Measurements from ENCODE around the gene ZBTB20. TPM values are rescaled to one million over a fixed set of nuclear protein-coding genes. Genes with fewer than 3 reads are reported as not detected.

ZBTB20 gene
- total RNA-seq, 2 experiments from 2014 or later, result 2.5 to 3.2 TPM

DNA sequence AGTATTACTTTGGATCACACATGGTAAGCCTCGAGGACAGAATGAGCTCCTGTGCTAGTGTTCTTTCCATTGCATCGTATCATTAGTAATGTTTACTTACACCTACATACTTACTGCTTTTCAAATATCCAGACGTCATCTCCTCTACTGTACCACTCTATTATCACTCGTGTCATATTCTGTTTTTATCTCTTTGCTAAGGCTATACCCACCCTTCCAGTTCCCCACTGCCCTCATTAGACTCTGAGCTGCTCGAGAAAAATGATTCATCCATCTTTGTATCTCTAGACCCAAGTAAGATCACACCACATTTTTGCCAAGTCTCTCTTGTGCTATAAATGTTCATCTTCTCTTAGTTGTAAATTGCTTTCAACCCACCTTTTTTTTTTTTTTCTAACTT lies 607.6 kb downstream of the ZBTB20 start:
- ChIA-PET CTCF (no interaction called here), POLR2A (no interaction called here)

DNA sequence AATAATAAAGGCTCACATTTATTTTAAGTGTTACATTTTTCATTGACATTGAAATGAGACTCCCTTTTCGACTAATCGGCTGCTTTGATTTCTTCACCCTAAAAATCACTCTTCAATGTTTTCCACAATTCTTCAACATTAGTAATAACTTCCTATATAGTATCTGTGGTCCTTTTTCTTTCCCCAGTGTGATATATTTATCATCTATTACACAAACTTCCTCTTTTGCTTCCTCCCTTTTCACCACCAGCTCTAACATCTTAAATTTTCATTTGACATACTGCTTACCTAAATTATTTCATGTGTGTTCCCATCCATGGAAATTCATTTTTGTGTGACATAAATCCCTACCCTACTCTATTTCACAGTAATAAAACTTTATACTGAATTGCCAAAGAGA lies 608.9 kb downstream of the ZBTB20 start:
- ChIA-PET POLR2A (no interaction called here), CTCF (no interaction called here)

DNA sequence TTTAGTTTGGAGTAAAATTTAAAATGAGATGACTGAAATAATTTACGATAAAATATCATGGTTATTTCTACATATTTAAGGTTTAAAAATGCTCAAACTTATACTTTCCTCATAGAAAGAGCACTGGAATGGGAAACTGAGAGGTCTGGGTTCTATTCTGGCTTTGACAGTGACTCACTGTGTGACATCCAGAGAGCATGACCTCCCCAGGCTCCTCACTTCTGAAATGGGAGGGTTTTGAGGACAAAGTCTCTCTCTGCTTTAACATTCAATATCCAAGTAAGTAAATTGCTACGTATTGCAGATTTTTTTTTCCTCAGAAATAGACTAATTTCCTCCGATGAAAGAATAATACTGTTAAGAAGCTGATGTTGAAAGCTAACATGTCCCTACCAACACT lies 618.6 kb downstream of the ZBTB20 start:
- POLR2A ChIA-PET, result interaction anchor here (0.7 kb wide), 1 partner anchor 188 kb away, joined by 3 read pairs; no protein-coding TSS in a partner anchor
- CTCF ChIA-PET, result interaction anchor here (0.7 kb wide), 1 partner anchor 1255 kb away, joined by 3 read pairs; no protein-coding TSS in a partner anchor

DNA sequence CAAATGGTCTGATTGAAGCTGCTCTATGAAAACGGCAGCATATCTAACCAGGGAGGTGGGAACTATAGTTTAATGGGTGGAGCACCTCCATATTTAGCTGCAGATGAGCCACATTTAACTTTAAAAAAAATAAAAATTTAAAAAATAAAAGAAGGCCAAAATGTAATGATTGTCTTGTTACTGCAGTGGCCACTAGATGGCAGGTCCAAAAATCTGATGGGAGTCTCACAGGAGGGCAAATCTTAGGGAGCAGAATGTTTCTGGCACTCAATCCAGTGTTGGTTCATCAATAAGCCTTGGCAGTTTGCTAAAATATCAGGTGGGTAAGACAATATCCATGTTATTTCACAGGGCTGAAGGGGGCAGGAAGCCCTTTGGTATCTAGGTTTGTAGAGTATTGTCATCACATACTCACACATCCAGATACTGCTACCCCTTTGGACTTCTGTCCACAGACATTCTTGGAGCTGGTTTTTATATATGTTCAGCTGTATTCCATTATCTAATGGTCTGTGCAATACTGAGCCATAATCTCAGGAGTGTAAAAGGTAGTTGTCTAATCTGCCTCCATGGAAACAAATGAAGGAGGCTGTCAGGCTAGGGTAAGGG lies 619.9 kb downstream of the ZBTB20 start:
- CTCF ChIA-PET, result interaction anchor here (0.9 kb wide), 1 partner anchor 18 kb away, joined by 3 read pairs; no protein-coding TSS in a partner anchor

DNA sequence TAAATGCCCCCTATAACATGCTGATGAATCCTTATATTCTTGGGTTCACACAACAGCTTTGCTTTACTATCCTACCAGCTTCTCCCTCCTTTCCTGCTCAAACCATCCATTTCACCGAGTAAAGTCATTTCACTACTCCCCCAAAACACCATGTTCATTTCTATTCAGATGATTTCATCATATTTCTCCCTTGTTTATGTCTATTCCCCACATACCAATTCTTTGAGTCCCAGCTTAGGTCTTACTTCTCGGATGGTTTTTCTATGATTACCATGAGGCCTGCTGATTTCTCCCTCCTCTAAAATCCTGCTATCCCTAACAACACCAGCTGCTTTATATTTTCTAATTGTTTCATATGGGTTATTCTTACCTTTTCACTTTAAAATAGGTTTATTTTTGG lies 621.8 kb downstream of the ZBTB20 start:
- CTCF ChIA-PET, result interaction anchor here (0.7 kb wide), 1 partner anchor 8 kb away, joined by 3 read pairs; no protein-coding TSS in a partner anchor
- POLR2A ChIA-PET, result no interaction called here

More for the DNA sequence above, 619.9 kb downstream of the ZBTB20 start:
- POLR2A ChIA-PET, result no interaction called here

DNA sequence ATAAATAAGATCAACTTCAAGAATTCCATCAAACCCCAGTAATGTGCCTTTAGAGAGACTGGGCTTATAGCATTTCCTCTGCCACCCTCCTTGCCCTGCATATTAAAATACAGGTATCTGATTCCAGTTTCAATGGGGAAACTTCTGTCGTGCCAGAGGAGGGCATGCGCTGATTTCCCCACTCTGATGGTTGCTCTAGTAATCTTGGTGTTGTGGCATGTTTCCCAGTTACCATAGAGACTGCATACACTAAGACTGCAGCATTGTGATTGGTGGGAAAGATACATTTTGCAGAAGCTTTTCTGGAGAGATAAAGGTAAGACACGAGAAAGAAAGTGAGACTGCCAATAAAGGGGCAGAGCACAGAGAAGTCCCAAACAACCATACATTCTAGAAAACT lies 627.7 kb downstream of the ZBTB20 start:
- POLR2A ChIA-PET, result no interaction called here
- CTCF ChIA-PET, result no interaction called here

DNA sequence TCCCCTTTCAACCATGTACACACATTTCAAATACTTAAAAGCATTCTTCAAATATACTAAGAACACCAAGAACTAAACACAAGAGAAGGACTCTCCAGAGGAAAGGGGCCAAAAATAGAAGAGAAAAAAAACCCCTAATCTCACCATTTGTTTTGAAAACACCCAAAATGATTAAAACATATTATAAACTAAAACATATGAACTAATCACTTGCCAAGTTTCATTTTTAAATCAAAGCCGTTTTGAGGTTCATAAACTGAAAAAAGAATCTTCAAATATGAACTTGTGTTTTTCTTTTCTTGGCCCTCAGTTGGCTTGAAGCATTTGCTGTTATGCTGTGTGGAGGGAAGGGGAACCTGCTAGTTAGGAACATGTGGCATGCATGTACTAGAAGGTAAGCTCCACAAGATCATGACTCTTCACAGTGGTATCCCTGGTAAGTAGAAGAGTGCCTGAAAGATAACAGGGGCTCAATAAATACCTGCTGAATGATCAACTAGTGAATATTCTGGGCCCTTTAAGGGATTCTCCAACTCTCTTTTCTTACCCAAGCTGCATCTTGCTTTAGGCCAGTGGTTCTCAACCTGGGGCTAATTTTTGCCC lies 628.8 kb downstream of the ZBTB20 start:
- ChIA-PET POLR2A (no interaction called here), CTCF (interaction anchor here (1.3 kb wide), 1 partner anchor 7 kb away, joined by 3 read pairs; no protein-coding TSS in a partner anchor)

DNA sequence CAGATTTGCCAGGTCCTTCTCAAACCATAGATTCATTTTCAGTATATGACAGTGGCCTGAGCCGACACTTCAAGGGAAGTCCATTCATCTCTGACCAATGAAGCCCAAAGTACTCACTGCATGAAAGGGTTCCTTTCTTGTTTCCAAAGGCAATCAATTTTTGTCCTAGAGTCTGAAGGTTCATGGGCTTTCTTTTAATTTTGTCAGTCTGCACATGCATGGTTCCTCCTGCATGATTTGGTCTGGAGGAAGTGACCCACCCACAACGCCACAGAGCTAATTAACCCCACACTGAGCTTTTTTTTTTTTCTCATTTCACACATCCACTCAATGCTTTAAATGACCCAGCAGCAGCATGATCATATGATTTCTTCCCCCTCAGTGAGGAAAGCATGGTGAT lies 636.9 kb downstream of the ZBTB20 start:
- CTCF ChIA-PET, result no interaction called here
- POLR2A ChIA-PET, result no interaction called here

DNA sequence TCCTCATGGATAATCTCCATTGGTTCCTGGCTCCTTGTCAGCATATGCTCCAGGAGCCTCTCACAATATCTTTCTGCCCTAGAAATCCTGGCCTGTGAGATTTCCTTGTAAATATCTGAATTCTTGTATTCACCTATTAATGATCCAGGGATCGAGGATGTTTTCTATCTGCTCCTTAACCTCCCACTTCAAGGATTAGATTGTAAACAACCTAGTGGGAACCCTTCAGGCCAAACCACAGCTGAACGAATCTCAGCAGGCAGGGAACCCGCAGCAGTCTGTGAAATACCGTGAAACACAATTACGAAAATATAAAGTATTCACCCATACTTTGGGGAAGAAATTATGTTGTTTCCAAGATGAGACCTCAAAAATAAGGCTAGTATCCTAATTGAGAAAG lies 637.3 kb downstream of the ZBTB20 start:
- POLR2A ChIA-PET, result no interaction called here
- CTCF ChIA-PET, result no interaction called here

DNA sequence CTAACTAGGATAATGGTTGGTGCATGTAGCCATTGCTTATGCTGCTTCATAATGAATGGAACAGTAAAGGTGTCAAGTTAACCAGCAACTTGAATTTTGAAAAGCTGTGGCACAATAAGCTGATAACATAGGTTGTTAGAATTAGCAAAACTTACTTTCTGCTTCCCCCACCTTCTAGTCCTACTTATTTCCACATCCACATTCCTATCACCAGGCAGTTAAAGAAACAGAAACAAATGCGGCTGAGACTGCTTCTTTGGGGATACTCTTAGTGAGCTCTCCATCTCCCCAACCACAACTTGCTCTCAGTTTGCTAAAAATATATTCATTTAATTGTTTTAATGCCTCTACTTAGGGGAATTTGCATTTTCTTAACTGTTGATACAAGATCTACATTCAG lies 638.1 kb downstream of the ZBTB20 start:
- ChIA-PET CTCF (no interaction called here), POLR2A (interaction anchor here (0.6 kb wide), 1 partner anchor 637 kb away, joined by 3 read pairs; no protein-coding TSS in a partner anchor)

DNA sequence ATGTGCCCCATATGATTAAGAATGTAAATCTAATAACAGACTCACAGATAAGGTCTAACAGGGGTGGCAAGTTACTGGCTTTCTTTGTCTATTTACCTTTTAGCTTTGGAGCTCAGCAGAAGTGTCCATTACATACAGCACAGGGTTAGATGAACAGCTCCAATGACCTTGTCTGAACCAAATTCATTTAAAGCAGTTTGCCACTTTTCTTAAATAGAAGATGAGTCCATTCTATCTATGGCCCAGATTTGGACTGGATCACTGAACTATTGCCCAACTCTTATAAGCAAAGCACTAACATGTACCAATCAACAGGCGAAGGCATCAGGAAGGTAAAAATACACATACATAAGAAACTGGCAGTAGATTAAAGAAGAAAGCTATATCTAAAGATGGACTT lies 638.9 kb downstream of the ZBTB20 start:
- CTCF ChIA-PET, result no interaction called here
- POLR2A ChIA-PET, result no interaction called here

DNA sequence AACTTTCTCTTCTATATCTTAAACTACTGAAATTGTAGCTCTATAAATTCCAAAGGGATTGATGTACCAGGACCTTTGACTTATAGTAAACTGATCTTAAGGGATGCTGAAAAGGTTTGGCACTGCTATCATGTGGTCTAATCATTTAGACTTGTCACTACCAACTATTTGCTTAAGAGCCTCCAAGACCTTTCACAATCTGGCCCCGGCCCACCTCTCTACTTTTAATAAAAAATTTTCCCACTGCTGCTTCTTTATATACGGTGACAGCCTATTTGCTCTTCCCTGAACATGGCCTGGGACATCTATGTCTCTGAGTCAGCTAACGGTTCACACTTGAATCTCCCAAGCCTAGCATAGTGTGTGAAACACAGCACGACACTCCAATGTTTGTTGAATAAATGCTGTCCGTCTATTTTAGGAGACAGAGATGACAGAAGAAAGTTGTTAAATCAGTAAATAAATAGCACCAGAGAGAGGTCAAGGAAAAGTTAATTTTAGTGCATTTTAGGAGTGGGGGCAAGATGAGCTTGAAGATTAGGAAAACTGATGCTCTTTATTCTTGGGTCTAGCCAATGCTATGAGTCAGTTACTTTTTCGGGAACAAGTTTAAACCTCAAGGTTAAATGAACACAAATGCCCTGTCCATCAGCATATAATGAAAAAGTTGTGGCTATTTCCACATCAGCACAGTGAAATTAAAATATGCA lies 640.3 kb downstream of the ZBTB20 start:
- ChIA-PET POLR2A (no interaction called here), CTCF (no interaction called here)

DNA sequence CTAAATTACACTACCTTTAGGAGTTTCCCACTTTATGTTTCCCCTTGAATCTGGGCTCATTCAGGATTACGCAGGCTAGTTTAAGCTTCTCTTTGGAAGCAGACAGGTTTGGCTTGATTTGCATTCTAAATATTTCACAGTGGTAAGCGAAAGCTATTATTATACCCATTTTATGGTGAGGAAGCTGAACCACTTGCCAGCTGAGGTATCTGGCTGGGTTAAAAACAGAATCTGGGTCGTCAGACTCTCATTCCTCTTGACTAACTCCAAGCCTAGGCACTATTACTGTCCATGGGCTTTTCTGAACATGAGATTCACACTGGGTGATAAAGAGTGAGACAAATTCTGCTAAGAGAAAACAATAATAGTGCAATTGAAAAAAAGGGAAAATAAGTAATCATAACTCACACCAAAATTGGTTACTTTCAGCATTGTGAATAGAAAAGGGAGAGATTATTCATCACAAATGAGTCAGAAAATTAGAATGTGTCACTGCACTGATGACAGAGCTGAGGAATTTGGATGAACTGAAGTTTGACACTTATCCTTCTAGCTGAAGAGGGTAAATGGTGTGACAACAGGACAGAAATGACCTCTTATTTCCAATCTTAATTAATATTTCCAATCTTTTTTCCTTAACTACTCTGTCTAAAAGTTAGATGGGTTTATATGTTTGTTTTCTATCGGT lies 642.0 kb downstream of the ZBTB20 start:
- CTCF ChIA-PET, result interaction anchor here (1.3 kb wide), 1 partner anchor 8 kb away, joined by 3 read pairs; no protein-coding TSS in a partner anchor

DNA sequence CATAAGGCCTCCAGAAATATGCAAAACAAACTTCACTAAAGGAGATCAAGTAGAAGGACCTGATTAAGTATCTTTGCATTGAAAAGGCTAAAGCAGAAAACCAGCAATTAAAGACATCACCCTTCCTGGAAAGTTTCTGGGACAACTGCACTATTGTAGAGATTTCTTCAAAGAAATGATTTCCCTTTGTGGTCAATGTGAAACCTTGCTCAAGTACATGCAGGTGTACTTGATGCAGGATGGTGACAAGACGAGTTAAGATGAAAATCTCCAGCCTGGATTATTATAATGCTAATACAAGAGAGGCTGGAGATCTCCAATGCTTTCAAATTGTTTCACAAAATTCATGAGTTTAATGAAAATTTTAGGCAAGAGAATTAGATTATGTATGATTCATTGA lies 644.9 kb downstream of the ZBTB20 start:
- POLR2A ChIA-PET, result no interaction called here
- CTCF ChIA-PET, result no interaction called here

More for the DNA sequence above, 642.0 kb downstream of the ZBTB20 start:
- POLR2A ChIA-PET, result no interaction called here

DNA sequence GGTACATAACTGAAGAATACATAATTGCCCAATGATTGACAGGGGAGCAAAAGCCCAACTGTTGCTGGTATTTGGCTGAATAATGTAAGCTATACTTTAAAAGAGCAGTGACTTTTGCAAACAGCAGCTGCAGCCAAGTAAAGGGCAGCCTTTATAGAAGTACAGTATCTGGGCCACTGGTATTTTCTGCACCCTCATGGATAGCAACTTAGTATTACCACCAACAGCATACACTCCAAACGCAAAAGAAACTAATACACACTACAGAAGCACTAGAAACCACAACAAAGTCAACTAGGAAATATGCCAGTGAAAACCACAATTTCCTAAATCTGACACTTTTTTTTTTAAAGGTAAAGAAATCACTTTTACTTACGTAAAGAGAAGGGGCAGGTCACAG lies 647.1 kb downstream of the ZBTB20 start:
- ChIA-PET CTCF (no interaction called here), POLR2A (no interaction called here)

DNA sequence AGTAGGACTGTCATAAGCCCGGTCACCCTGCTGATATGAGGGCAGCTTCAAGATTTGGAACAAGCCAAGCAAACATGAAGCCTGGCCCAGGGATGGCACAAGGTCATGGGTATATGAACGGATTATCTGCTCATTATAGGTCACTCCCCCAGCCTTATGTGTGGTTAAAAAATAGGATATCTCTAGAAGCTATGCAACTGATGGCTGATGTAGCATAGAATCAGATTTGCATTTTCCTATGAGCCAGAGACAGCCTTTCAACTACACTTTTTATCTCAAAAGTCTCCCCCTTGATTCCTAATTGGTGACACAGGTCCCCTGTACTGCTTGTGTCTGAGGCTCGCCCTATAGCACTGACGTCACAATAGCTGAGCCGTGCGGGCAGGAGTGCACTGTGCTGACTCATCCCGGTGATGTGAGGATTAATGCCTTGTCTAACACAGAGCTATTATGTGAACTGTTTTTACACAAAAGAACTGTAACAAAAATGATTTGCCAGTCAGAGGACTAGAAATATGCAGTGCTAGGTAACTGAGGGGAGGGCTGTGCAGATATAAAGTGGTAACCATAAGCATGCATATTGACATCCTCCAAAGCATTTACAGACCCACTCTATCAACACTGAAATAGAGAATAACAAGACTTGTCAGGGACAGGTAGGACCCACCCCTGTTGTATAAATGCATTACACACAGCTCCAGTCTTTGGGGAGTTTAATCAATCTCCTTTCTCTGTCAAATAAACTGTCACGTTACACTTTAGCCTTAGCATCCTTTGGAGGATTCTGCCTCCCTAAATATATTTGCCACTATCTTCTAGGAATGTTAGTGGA lies 648.3 kb downstream of the ZBTB20 start:
- CTCF ChIA-PET, result no interaction called here

DNA sequence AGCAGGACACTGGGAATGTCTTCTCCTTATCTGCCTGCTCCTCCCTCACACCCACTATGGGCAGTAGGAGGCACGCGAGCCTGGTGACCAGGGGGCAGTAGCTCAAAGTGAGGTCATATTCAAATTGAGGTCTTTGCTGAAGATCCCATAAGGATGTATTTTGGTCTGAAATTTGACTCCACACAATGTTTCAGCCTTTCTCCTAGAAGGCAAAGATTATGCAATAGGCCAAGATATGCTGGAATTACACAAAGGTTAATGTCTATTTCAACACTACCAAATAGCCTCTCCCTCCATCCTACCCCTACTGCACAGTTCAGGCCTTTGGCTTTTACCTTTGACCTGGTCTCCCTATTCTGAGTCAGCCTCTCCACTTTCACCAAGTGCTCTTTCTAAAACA lies 650.2 kb downstream of the ZBTB20 start:
- POLR2A ChIA-PET, result no interaction called here
- CTCF ChIA-PET, result interaction anchor here (0.6 kb wide), 1 partner anchor 8 kb away, joined by 3 read pairs; no protein-coding TSS in a partner anchor

More for the DNA sequence above, 648.3 kb downstream of the ZBTB20 start:
- POLR2A ChIA-PET, result no interaction called here

DNA sequence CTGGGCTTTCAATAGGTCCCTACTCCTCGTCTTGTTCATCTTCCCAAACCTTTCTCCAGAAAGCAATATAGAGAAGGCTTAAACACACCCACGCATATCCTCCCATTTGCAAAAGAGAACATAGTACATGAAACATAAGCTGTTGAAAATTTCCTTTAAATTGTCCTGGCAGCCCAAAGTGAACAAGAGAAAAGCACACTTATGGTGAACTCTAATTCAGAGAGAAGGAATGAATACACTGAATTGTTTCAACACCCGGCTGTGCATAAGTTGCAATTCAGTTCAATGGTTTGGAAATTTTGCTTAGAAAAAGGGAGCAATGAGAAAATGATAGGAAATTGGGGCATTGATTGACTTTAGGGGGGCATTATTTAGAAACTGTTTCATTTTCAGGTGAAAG lies 650.6 kb downstream of the ZBTB20 start:
- POLR2A ChIA-PET, result no interaction called here
- CTCF ChIA-PET, result interaction anchor here (0.6 kb wide), 1 partner anchor 9 kb away, joined by 3 read pairs; no protein-coding TSS in a partner anchor

DNA sequence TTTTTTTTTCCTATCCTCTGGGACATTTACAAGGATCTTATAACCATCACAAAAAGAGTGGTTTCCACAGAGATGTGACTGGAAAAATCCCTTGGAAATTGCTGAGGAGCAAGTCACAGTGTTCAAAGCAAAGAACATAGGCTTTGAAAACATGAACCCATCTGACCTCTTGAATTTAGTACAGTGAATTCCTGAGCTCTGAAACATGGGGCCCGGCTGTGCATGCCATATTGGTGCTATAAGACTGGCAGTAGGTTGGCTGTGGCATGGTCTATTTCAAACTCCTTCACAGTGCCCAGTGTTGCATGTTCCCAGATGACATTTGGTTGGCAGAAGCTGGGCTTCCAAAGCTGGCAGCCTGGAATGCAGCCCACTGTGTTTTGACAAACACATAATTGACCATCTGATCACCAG lies 651.1 kb downstream of the ZBTB20 start:
- ChIA-PET CTCF (no interaction called here), POLR2A (no interaction called here)

DNA sequence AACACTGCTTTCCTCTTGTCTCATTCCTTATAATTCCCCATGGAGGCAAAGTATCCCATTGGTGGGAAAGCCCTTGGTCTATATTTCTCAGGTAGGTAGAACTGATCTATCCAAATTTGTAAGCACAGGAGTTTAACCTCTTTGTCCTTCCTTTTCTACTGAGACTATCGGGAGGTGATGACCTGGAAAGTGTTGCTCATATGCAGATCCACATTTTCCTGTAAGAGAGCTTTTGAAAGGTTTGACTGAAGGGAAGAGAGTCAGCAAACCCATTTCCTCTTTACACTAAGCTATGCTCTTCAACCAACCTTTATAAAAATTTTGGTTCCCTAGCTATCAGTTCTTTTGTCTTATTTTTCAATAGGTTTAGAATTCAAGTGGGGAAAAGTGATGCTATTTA lies 652.6 kb downstream of the ZBTB20 start:
- POLR2A ChIA-PET, result no interaction called here

More for the DNA sequence above, 652.6 kb downstream of the ZBTB20 start:
- CTCF ChIA-PET, result no interaction called here

All from activated CD8-positive, alpha-beta memory T cell treated with anti-CD3 and anti-CD28 coated beads for 36 hours (primary cell).